ENCODE results near the gene TNFRSF1A. TPM values are rescaled to one million over a fixed set of nuclear protein-coding genes. Genes with fewer than 3 reads are reported as not detected.

TNFRSF1A gene
- total RNA-seq (100 to 1,000 TPM in 3 of 4 donors, 10 to 100 TPM in 1; 38.8 to 224 (median 127) TPM), polyA plus RNA-seq (100 to 1,000 TPM in 1 of 3 donors, 10 to 100 TPM in 2; 53.7 to 117 (median 65.4) TPM)
- long read RNA-seq, donor 1, transcript TNFRSF1A-201 (10 exons, 2,223 nt), result major isoform, 29 of 68 reads
- long read RNA-seq, donor 1, partial matches to known transcripts, result 26 of 68 reads
- long read RNA-seq, donor 1, other reads (novel, unspliced or antisense), result 13 of 68 reads
- long read RNA-seq, donor 2, transcript TNFRSF1A-201 (10 exons, 2,223 nt), result major isoform, 56 of 101 reads
- long read RNA-seq, donor 2, partial matches to known transcripts, result 30 of 101 reads
- long read RNA-seq, donor 2, other reads (novel, unspliced or antisense), result 13 of 101 reads

- Histone ChIP-seq H3K27me3 (ENCODE audit: insufficient read depth in 3 of 3, low read length in 2 of 3) (no peaks in the 10 kb centered on the region), H3K36me3 (ENCODE audit: insufficient read depth in 1 of 2, low read depth in 1 of 2) (peaks cover 2 to 7% of the 10 kb centered on the region in 2 donors), H3K9me3 (no peaks in the 10 kb centered on the region), H3K4me3 (peak within 1 kb of the TSS; percentile 99), H3K4me1 (peaks cover 46% of the 10 kb centered on the region), H3K27ac (peak within 1 kb of the TSS; percentile 88)
- DNase-seq, result peak; percentile 73 to 85
- 0% methylated on average over 19 to 21 of the region's 21 CpGs for whole genome bisulfite sequencing, 3 donors
- TF ChIP-seq CTCF (IDR thresholded peaks at IDR 0.05), result no peak
- intact Hi-C loops (cut with DNase I), result loop anchor here (2.0 to 5.0 kb wide), 2 partner anchors 41 to 196 kb away; no protein-coding TSS in a partner anchor
- ATAC-seq, result peak; percentile 81 to 89 (median 84)
These were observed at the start of gene TNFRSF1A for GRCh38 chr12:6341417-6342139. TNFRSF1A (minus strand) TSS chr12:6342076; CDS start chr12:6341814, 262 bp downstream.

GRCh38 chr12:6391013-6391412 is 49.1 kb upstream of the TNFRSF1A start:
- peak in 2 of 4 donors; percentile 21 to 29 for ATAC-seq
- no peak for TF ChIP-seq CTCF (IDR thresholded peaks at IDR 0.05)
- Histone ChIP-seq H3K36me3 (ENCODE audit: insufficient read depth in 1 of 2, low read depth in 1 of 2) (peaks cover 23 to 94% of the 10 kb centered on the region in 2 donors), H3K9me3 (no peaks in the 10 kb centered on the region), H3K4me1 (peaks cover 12% of the 10 kb centered on the region), H3K27me3 (ENCODE audit: insufficient read depth in 3 of 3, low read length in 2 of 3) (no peaks in the 10 kb centered on the region), H3K4me3 (no peak overlapping the region), H3K27ac (no peak overlapping the region)
- no peak for DNase-seq
- WGBS, 3 donors, result 78 to 91% (median 83%) methylated on average over 16 to 17 of the region's 17 CpGs
- intact Hi-C loops (cut with DNase I), result no loop called here

GRCh38 chr12:6390084-6390799 is 48.4 kb upstream of the TNFRSF1A start:
- no peak overlapping the region for H3K27ac ChIP-seq
- peaks cover 20 to 89% of the 10 kb centered on the region in 2 donors for H3K36me3 ChIP-seq (ENCODE audit: insufficient read depth in 1 of 2, low read depth in 1 of 2)
- no peak for DNase-seq
- ATAC-seq, result no peak
- H3K4me3 ChIP-seq, result no peak overlapping the region
- peaks cover 17% of the 10 kb centered on the region for H3K4me1 ChIP-seq
- intact Hi-C loops (cut with DNase I), result no loop called here
- no peaks in the 10 kb centered on the region for H3K9me3 ChIP-seq
- H3K27me3 ChIP-seq (ENCODE audit: insufficient read depth in 3 of 3, low read length in 2 of 3), result no peaks in the 10 kb centered on the region
- 74 to 81% (median 81%) methylated on average over 15 of the region's 15 CpGs for WGBS, 3 donors
- TF ChIP-seq CTCF (IDR thresholded peaks at IDR 0.05), result no peak

GRCh38 chr12:6387541-6387940 is 45.7 kb upstream of the TNFRSF1A start:
- no peak overlapping the region for H3K4me3 ChIP-seq
- intact Hi-C loops (cut with DNase I), result no loop called here

More at GRCh38 chr12:6387541-6387940, 45.7 kb upstream of the TNFRSF1A start:
- no peak overlapping the region for H3K27ac ChIP-seq
- no peaks in the 10 kb centered on the region for H3K27me3 ChIP-seq (ENCODE audit: insufficient read depth in 3 of 3, low read length in 2 of 3)
- WGBS, 3 donors, result 86 to 95% (median 92%) methylated on average over 7 of the region's 7 CpGs
- peaks cover 15 to 63% of the 10 kb centered on the region in 2 donors for H3K36me3 ChIP-seq (ENCODE audit: insufficient read depth in 1 of 2, low read depth in 1 of 2)
- peaks cover 34% of the 10 kb centered on the region for H3K4me1 ChIP-seq
- no peak for TF ChIP-seq CTCF (IDR thresholded peaks at IDR 0.05)
- no peaks in the 10 kb centered on the region for H3K9me3 ChIP-seq
- ATAC-seq (no peak), DNase-seq (no peak)

Data from psoas muscle (tissue), 8 donors.